DND-41 (cell line): ENCODE results near the gene FBXO42.

Experiments used
- ATAC-seq: fragments of 200-7000 bp; cut with Tn5 transposase; 3 replicates; pipeline ENCODE4 v1.9.1; 2021; ENCODE audit warnings: low read depth; ENCODE audit not compliant: insufficient read depth
- DNase-seq: peaks from one replicate; pipeline ENCODE4 v3.0.0-alpha.2; 2020
- H2AFZ ChIP-seq: 2 replicates; pipeline ENCODE4 v1.6.0; 2012; ENCODE audit warnings: low read depth, low read length
- H3K27ac ChIP-seq: 2 replicates; pipeline ENCODE4 v1.5.1; 2012; ENCODE audit warnings: low read length, inconsistent platforms
- H3K27me3 ChIP-seq: fragments of 200-600 bp; sonication (generic); 2 replicates; pipeline ENCODE4 v1.6.0; 2012; ENCODE audit warnings: low read length, mild to moderate bottlenecking, inconsistent platforms; ENCODE audit not compliant: insufficient read depth, poor library complexity
- H3K36me3 ChIP-seq: 2 replicates; pipeline ENCODE4 v1.5.1; 2012; ENCODE audit warnings: low read length, inconsistent platforms; ENCODE audit not compliant: insufficient read depth
- H3K4me1 ChIP-seq: 2 replicates; pipeline ENCODE4 v1.5.1; 2012; ENCODE audit warnings: mild to moderate bottlenecking, low read length; ENCODE audit not compliant: insufficient read depth
- H3K4me2 ChIP-seq: 2 replicates; pipeline ENCODE4 v1.6.0; 2012; ENCODE audit warnings: mild to moderate bottlenecking, moderate library complexity, low read length, inconsistent platforms; ENCODE audit not compliant: insufficient read depth
- H3K4me3 ChIP-seq, 2 experiments: fragments of 200-600 bp in 1 of 2; shearing (Covaris generic) in 1 of 2; 2 replicates each; pipeline ENCODE4 v1.5.1; 2012 to 2016; ENCODE audit warnings: inconsistent platforms in 2 of 2, low read length in 2 of 2, mild to moderate bottlenecking in 2 of 2, low read depth in 1 of 2, moderate library complexity in 1 of 2
- H3K79me2 ChIP-seq: 2 replicates; pipeline ENCODE4 v1.6.0; 2012; ENCODE audit warnings: low read length, inconsistent platforms; ENCODE audit not compliant: insufficient read depth
- H3K9ac ChIP-seq: 2 replicates; pipeline ENCODE4 v1.6.0; 2012; ENCODE audit warnings: low read depth, mild to moderate bottlenecking, inconsistent platforms, low read length, moderate library complexity
- H3K9me3 ChIP-seq: 2 replicates; pipeline ENCODE4 v1.5.1; 2012; ENCODE audit warnings: low read length, moderate library complexity, mild to moderate bottlenecking, inconsistent platforms; ENCODE audit not compliant: insufficient read depth, severe bottlenecking
- H4K20me1 ChIP-seq: 2 replicates; pipeline ENCODE4 v1.6.0; 2012; ENCODE audit warnings: low read length; ENCODE audit not compliant: insufficient read depth
- CTCF ChIP-seq: IDR thresholded peaks from 2 replicates; pipeline ENCODE4 v1.5.1; 2012; ENCODE audit warnings: borderline replicate concordance, low read length, moderate library complexity, mild to moderate bottlenecking; ENCODE audit not compliant: poor library complexity, severe bottlenecking; ENCODE audit errors: extremely low read depth
- EZH2 ChIP-seq: IDR thresholded peaks from 3 replicates; pipeline ENCODE4 v1.6.1; 2012; ENCODE audit warnings: borderline replicate concordance, low read depth, mild to moderate bottlenecking, moderate library complexity, low read length, inconsistent platforms; ENCODE audit not compliant: severe bottlenecking

Gene FBXO42

GRCh38 chr1:16243215-16243610 lies 109.1 kb downstream of the FBXO42 start:
- Histone ChIP-seq H3K27ac (no peak overlapping the region), H3K9me3 (no peaks in the 10 kb centered on the region), H3K4me3 (no peak overlapping the region), H3K4me2 (no peak overlapping the region), H4K20me1 (no peaks in the 10 kb centered on the region), H3K27me3 (no peaks in the 10 kb centered on the region), H3K79me2 (no peaks in the 10 kb centered on the region), H3K36me3 (peaks cover 14% of the 10 kb centered on the region), H3K9ac (no peak overlapping the region), H3K4me1 (peaks cover 13% of the 10 kb centered on the region), H2AFZ (no peak overlapping the region)
- TF ChIP-seq EZH2 (no peak), CTCF (no peak)
- DNase-seq (no peak), ATAC-seq (no peak)

DNA sequence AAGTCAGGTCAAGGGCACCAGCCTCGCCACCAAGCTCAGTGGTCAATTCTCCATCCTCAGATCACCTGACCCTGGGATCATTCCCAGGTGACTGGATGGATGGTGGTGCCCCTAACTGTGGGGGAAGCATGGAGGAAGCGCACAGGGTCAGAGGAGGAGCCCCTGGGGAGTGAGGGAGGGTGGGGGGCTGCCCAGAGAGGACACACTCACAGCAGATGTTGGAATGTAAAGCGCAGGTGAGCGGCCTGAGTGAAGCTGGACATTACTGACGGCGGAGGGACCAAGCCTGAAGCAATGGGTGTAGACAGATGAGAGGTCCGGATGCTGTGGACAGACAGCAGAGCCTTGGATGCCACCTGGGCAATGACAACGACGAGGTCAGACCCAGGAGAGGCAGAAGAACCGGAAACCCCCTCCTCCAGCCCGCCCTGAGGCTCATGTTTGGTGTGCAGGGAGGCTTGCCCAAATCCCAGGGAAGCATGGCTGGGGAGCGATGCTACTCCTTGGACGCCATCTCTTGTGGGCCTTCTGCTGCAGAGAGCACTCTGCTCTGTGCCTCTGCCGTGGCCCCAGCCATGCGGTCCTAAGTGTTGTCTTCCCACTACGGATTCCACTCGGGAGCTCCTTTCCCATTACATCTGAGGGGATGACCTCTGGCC lies 109.6 kb downstream of the FBXO42 start:
- DNase-seq, result no peak
- no peak for ATAC-seq
- TF ChIP-seq CTCF (no peak), EZH2 (no peak)

DNA sequence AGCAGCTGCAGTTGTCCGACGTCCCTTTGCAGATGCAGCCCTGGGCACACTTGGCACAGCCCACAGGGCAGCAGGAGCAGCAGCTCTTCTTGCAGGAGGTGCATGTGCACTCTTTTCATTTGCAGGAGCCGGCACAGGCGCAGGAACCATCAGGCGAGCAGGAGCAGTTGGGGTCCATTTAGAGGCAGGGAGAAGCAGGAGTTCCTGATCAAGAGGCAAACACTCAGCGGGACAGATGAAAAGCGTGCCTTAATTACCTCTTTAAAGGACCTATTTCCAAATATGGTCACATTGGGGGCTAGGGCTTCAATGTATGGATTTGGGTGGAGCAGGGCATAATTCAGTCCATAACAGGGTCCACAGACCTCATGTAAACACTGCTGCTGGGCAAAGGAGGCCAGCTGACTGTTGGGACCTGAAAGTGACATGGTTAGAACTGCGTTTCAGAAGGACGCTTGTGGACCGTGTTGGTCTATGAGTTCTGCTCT lies 111.0 kb downstream of the FBXO42 start:
- Histone ChIP-seq H3K9me3 (no peaks in the 10 kb centered on the region), H2AFZ (no peak overlapping the region), H3K4me1 (peaks cover 28% of the 10 kb centered on the region), H3K9ac (no peak overlapping the region), H3K79me2 (no peaks in the 10 kb centered on the region), H3K27ac (no peak overlapping the region), H3K36me3 (no peaks in the 10 kb centered on the region), H3K27me3 (no peaks in the 10 kb centered on the region), H3K4me3 (no peak overlapping the region), H4K20me1 (no peaks in the 10 kb centered on the region), H3K4me2 (no peak overlapping the region)
- DNase-seq, result no peak
- ATAC-seq, result no peak
- TF ChIP-seq EZH2, result no peak

More for the DNA sequence above, 109.6 kb downstream of the FBXO42 start:
- peaks cover 17% of the 10 kb centered on the region for H3K4me1 ChIP-seq
- H3K4me3 ChIP-seq, result no peak overlapping the region
- H3K9ac ChIP-seq, result no peak overlapping the region
- H3K9me3 ChIP-seq, result no peaks in the 10 kb centered on the region
- peaks cover 8% of the 10 kb centered on the region for H3K36me3 ChIP-seq
- no peaks in the 10 kb centered on the region for H3K79me2 ChIP-seq
- H3K4me2 ChIP-seq, result no peak overlapping the region
- H3K27me3 ChIP-seq, result no peaks in the 10 kb centered on the region
- H4K20me1 ChIP-seq, result no peaks in the 10 kb centered on the region
- H2AFZ ChIP-seq, result no peak overlapping the region
- no peak overlapping the region for H3K27ac ChIP-seq

DNA sequence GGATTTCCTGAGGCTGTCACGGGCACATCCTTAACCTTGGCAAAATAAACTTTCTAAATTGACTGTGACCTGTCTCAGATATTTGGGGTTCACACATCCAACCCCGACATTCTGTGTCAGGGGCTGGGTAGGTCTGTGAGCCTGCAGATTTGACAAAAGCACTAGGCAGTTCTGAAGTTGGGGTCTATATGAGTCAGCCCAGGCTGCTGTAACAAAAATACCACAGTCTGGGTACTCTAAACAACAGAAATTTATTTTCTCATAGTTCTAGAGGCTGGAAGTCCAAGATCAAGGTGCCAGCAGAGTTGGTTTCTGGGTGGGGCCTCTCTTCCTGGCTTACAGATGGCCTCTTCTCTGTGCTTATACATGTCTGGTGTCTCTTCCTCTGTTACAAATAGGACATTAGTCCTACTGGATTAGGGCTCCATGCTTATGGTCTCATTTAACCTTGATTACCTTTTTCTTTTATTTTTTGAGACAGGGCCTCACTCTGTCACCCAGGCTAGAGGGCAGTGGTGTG lies 112.2 kb downstream of the FBXO42 start:
- no peaks in the 10 kb centered on the region for H3K79me2 ChIP-seq
- no peaks in the 10 kb centered on the region for H3K36me3 ChIP-seq
- no peak overlapping the region for H3K4me3 ChIP-seq
- peaks cover 34% of the 10 kb centered on the region for H3K4me1 ChIP-seq
- no peaks in the 10 kb centered on the region for H3K27me3 ChIP-seq
- no peaks in the 10 kb centered on the region for H3K9me3 ChIP-seq
- H2AFZ ChIP-seq, result no peak overlapping the region
- no peak overlapping the region for H3K27ac ChIP-seq
- H3K4me2 ChIP-seq, result no peak overlapping the region
- TF ChIP-seq EZH2 (no peak), CTCF (no peak)
- ATAC-seq (no peak), DNase-seq (no peak)
- H3K9ac ChIP-seq, result no peak overlapping the region
- H4K20me1 ChIP-seq, result no peaks in the 10 kb centered on the region
